NCI-H2227 treated with DMSO at 0.1 percent for 48 hours (cell line): Measurements from ENCODE around the gene RSKR.
"Not testable (repeated sequence)": the region's sequence is repeated elsewhere in the genome, so short reads cannot be mapped to it uniquely, and the experiment has no call there.

Experiments used
- DNase-seq: peaks from one replicate; lab custom pipeline; 2025; lab: John Stamatoyannopoulos, UW

The RSKR gene

DNA sequence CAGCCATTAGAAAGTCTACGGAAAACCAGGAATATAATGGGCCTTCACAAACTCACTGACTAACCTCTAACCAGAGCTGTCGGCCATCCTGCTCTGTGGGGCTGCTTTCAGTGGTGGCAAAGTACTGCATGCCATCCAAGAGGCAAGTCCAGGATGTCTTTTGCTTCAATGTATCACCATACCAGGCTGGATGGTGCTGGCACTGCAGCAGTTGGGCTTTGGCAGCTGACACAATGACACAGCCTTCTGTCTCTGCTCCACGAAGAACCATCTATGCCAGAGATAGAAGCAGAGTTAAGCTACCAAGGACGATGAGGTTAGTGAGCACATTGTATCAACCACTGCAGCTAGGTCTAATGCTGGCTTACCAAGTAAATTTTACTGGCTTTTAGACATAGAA, 9.7 kb upstream of the RSKR start:
- DNase-seq: no peak

DNA sequence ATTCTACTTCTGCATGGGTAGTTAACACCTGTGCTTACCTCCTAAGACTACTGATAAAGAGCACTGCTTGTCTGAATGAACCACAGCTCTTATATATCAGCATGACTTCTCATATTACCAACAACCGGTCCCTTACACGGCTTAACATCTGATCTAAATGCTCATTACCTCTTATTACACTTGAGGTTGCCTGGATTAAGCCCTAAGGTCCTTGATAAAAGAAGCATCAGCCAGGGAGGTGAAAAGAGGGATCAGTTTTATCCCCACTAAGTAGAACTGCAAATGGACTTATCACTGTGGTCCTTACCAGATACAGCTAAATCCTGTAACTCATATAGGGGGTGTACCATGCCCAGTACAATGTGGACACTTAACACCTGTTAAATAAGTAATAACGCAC, 8.2 kb upstream of the RSKR start:
- DNase-seq: no peak

GRCh38 chr17:28620010-28620409, 6.0 kb upstream of the RSKR start:
- no peak for DNase-seq

DNA sequence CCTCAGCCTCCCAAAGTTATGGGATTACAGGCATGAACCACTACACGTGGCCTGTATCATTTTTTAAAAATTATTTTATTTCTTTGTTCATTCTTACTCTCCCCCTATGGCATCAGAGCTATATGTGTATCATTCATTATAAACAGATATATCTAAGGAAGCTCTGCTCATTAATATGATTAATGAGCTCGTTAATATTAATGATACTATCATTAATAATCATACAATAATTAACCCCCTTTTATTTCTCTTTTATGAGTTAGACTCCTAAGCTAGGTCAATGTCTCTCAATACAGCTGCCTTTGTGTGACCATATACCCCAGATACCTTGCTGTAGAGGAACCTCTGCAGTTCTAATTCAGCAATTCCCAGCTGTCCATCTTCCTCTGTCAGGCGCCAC, 4.5 kb upstream of the RSKR start:
- DNase-seq: no peak

DNA sequence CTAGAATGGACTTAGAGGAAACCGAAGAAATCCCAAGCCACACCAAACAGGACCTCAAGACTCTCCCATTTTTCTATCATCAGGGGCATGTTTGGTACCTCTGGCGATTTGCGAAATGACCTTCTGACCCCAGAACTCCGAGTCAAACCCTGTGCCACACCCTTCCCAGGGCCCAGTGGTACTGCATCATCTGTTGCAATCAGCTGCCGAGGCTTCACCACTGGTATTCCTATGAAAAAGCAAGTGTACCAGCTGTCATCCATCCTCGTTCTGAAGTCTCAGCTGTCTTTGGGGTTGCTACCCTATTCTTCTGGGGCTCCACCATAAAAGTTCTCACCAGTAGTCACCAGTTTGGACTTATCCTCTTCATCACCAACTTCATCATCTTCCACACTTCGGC, 2.3 kb upstream of the RSKR start:
- DNase-seq: no peak

DNA sequence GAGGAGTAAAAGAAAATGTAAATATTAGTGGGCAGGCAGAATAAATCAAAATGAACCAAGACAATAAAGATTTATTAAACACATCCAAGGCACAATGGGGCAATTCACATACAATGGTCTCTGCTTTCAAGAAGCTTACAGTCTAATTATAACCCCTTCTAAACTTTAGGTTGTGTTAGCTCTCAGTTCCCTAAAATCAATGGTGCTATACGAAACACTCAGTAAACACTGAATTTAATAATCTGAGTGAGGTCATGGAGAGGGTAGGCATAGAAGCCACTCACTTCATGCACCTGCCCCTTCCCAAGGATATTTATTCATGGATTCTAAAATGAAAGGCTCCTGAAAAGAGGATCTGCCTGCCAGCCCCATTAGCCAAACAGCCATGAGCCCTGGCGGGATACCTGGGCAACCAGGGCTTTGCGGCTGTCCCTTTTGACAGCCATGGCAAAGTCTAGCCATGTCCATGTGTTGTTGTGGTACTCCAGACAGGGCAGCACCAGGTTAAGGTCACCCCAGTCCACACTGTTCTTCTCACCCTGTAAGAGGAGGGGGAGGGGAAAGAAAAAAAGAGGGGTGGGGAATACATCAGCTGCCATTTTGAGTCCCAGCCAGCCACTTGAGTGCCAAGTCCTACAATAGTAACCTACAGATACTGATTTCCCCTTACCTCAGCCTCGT, 1.4 kb upstream of the RSKR start:
- no peak for DNase-seq

DNA sequence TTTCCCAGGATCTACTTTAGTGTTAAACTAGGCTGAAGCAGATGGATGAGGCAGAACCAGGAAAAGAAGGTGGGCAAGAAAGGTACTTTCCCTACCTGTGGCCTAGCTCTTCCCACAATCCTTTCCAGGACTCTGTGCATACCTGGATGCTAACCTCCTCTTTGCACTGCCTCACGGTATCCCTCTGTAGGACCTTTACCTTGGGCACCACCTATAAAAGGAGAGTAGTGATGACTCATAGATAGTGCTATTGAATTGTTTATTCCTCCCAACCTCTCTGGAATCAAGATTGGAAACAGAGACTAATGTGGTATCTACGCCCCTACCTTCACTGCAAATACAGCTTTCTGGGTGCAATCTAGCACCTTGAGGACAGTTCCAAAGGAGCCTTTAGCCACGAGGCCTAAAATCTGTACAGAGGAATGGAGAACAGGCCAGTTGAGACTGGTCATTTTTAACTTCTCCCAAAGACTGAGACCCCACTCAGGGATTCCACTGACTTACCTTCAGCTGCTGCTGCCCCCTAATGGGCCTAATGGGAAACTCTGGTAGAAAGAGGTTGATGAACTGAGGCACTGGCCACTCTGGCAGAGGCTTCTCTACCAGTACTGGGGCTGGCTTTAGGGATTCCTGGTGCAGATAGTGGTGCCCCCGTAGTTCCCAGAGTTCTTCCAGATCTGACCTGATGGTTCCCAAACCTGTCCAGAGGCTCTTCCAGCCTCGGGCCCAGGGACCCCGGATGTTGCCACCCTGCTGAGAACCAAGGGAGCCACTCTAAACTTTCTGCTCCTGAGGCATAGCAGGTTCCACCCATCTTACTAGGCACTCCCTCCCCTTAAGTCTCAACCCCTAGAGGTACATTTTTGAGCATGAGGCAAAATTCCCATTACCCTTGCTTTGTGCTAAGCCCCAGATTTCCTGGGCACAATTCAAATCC, 781 bp downstream of the RSKR start:
- peak; percentile 12 for DNase-seq

DNA sequence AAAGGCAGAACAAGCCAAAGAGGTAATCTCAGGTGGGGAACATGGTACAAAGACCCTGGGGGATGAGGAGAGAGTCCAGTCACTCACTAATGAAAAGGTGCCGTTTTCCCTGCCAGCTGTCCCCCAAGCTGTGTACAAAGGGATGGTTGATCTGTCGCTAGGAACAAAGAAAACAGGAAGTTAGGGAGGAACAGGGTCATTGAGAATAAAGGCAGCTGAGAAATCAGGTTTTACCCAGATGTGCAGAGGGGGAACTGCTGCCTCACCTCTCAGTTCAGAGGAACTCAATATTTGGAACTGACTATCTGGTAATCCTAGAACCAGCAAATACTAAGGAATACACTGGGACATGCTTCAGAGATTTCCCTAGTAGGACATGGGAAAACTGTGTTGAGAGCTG, 1.5 kb downstream of the RSKR start:
- no peak for DNase-seq

DNA sequence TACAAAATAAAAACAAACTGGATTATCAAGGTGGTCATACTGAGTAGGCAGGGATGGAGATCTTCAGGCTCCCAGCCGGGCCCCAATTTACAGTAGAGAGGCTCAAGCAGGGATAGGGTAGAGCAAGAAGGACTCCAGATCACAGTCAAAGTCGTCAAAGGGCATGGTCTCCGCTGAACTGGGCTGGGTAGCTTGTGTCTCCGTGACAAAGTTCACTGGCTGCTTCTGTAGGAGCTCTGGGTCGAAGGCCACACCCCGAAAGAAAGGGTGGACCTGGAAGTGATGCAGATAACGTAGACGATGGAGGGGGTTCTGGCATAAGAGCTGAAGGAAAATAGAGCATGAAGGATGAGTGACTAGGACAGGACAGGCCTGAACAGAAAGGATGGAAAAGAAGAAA, 3.6 kb downstream of the RSKR start:
- DNase-seq: no peak

DNA sequence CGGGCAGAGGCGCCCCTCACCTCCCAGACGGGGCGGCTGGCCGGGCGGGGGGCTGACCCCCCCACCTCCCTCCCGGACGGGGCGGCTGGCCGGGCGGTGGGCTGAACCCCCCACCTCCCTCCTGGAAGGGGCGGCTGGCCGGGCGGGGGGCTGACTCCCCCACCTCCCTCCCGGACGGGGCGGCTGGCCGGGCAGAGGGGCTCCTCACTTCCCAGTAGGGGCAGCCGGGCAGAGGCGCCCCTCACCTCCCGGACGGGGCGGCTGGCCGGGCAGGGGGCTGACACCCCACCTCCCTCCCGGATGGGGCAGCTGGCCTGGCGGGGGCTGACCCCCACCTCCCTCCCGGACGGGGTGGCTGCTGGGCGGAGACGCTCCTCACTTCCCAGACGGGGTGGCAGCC, 10.0 kb downstream of the RSKR start:
- not testable (repeated sequence) for DNase-seq

DNA sequence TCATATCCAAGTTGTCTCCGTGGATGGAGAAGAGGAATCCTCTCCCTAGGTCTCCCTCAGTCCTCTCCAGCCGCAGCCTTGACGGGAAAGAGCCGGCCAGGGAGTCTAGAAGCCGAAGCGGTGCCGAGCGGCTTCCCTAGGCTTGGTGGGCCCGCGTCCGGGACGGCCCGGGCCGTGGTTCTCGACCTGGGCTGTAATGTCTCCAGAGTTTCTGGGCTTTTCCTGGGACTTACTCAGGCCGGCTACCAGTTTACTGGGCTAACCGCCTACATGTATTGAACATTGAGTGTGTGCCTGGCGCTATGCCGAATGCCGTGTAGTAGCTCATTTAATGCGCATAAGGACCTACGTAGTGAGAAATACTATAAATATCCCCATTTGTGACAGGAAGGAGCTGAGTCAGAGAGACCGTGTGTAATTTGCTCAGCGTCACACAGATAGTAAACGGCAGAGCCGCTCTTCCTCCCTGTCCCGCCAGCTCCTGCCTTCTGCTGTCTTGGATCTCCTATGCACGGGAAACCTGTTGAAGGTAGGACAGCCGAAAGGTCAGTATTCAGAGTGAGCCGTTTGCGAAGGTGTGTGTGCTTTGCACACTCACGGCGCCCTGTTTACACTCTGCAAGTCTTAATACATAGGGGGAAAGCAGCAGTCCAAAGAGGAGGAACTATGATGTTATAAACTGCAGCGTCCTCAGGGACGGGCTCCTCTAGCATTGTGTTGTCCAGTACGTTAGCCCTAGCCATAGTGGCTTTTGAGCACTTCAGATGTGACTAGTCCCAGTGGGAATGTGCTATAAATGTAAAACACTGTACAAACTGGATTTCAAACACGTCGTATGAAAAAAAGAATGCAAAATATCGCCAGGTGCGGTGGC, 14.4 kb downstream of the RSKR start:
- peak; percentile 68 for DNase-seq

GRCh38 chr17:28598799-28599310, 15.1 kb downstream of the RSKR start, which contains the start of gene SPAG5:
SPAG5 (minus strand) TSS chr17:28599025; CDS start chr17:28598946, 79 bp downstream.
- DNase-seq: peak; percentile 86

- no peak for DNase-seq
Measured at GRCh38 chr17:28598389-28598788, 15.6 kb downstream of the RSKR start.

GRCh38 chr17:28597606-28598383, 16.2 kb downstream of the RSKR start:
- no peak for DNase-seq

DNA sequence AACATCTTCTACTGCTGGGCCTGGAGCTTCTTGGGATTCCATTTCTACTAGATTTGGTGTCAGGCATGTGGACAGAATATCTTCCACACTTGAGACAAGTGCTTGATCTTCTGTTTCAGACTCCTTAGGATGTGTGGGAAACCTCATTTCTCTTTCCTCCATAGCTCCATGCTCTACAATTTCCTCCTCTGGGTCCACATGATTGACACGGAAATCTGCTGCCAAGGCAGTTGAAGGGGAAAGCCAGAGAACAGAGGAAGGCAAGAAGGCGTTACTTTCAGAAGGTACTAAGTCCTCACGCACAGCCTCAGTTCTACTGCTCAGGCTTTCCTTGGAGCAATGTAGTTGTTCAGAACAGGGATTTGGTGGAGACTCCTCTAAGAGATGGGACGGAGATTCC, 21.7 kb downstream of the RSKR start:
- DNase-seq: no peak

DNA sequence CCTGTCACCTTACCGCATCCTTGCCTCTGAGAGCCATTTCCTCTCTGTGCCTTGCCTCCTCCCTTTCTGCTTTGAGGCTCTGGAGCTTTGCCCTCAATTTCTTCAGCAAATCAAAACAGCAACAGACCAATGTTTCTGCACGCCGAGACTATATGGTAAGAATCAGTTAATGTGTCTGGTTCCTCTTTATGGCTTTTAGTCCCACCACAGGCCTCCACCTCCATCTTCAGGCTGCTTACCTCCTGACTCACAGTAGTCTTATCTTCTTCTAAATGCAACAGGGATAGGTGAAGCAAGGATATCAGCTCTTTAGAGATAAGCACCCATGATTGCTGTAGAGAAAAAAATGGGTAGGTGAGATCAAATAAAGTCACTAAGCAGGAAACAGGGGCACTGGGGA, 28.1 kb downstream of the RSKR start:
- DNase-seq: no peak

DNA sequence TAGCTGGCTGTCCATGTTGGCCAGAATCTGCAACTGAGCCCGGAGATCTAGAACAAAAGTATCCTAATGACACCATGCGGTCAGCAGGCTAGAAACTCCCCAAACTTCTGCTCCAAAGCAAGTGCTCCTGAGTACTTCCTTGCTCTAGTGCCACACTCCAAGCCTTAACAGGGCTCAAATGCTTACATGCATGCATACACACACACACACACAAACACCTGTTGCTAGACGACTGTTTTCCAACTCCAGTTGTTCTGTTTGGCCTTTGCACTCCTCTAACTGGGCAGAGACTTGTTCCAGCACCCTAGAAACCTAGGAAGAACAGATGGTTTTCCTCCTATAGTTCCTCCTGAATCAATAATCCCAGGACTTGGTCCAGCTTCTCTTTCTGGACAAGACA, 29.6 kb downstream of the RSKR start:
- DNase-seq: no peak

- no peak for DNase-seq
Measured at GRCh38 chr17:28582513-28582912, 31.5 kb downstream of the RSKR start.

DNA sequence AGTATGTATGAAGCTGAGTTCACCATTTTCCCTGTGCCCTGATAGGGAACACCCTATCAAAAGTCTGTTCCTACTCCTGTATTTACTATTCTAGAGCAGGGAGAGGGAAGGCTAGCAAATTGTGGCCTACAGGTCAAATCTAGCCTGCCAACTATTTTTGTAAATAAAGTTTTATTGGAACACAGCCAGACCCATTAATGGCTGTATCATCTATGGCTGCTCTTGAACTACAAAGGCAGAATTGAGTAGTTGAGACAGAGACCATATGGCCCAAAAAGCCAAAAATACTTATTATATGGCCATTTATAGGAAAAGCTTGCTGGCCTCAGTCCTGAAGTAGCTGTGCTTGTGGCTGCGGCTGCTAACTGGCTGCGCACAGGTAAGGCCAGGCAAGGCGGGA, 33.0 kb downstream of the RSKR start:
- no peak for DNase-seq

DNA sequence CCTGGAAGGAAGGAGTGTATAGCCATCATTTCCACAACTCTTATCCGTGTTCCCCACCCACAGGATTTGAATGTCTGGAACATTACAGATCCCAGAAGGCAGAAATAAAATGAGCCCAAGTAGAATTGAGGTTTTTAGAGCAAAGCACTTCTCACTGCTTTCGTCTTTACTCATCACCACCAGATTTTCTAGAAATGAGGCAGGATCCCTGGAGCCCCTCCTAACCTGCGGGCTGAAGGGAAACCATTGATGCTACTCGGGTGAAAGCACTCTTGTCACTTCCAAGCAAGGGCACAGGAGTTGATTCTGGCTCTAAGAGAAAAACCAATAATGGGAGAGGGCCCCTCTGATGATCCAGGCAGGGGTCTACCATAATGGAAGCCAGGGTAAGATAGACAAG, 34.5 kb downstream of the RSKR start:
- DNase-seq: no peak
